HCT116 (cell line): ENCODE measurements around the gene SLC6A12.

Experiments used
- ATF3 ChIP-seq: IDR thresholded peaks from 2 replicates; pipeline ENCODE4 v1.6.1; 2012
- CEBPB ChIP-seq: IDR thresholded peaks from 2 replicates; pipeline ENCODE4 v1.6.1; 2012; ENCODE audit warnings: low read depth
- CTCF ChIP-seq, 3 experiments: fragments of 200-600 bp in 1 of 3; sonication (generic) in 1 of 3; IDR thresholded peaks in 2 of 3; conservative IDR thresholded peaks in 1 of 3; 2 replicates each; pipeline ENCODE4 v1.5.1; 2012 to 2017; ENCODE audit warnings: low read depth in 2 of 3, low read length in 2 of 3, antibody characterized with exemption in 1 of 3, borderline replicate concordance in 1 of 3, control low read depth in 1 of 3, mild to moderate bottlenecking in 1 of 3, mixed read lengths in 1 of 3, mixed run types in 1 of 3, moderate library complexity in 1 of 3; ENCODE audit not compliant: insufficient read depth in 1 of 3
- EZH2 ChIP-seq: fragments of 200-600 bp; sonication (generic); IDR thresholded peaks from 2 replicates; pipeline ENCODE4 v1.6.1; 2017; ENCODE audit warnings: antibody characterized with exemption, mixed run types
- JUND ChIP-seq: IDR thresholded peaks from 2 replicates; pipeline ENCODE4 v1.6.1; 2012
- MAX ChIP-seq: IDR thresholded peaks from 2 replicates; pipeline ENCODE4 v1.6.1; 2012
- POLR2A ChIP-seq: IDR thresholded peaks from 2 replicates; pipeline ENCODE4 v1.7.0; 2011; ENCODE audit warnings: borderline replicate concordance; ENCODE audit not compliant: insufficient read depth, insufficient read length; ENCODE audit errors: extremely low read depth
- REST ChIP-seq: IDR thresholded peaks from 2 replicates; pipeline ENCODE4 v1.6.1; 2012; ENCODE audit warnings: low read depth
- SIN3A ChIP-seq: IDR thresholded peaks from 2 replicates; pipeline ENCODE4 v1.6.1; 2012; ENCODE audit warnings: low read depth
- SP1 ChIP-seq: IDR thresholded peaks from 2 replicates; pipeline ENCODE4 v1.6.1; 2012; ENCODE audit warnings: low read depth
- TCF7L2 ChIP-seq: IDR thresholded peaks from 2 replicates; pipeline ENCODE4 v1.7.0; 2011; ENCODE audit warnings: borderline replicate concordance, inconsistent platforms; ENCODE audit not compliant: insufficient read depth, insufficient read length; ENCODE audit errors: extremely low read depth
- ZBTB33 ChIP-seq: IDR thresholded peaks from 2 replicates; pipeline ENCODE4 v1.6.1; 2011; ENCODE audit warnings: mild to moderate bottlenecking, low read length, moderate library complexity; ENCODE audit not compliant: insufficient replicate concordance; ENCODE audit errors: extremely low read depth

- no peak for TF ChIP-seq CEBPB
- TF ChIP-seq SIN3A = no peak
- TF ChIP-seq CTCF (IDR thresholded peaks at IDR 0.05 in 2 of 3, conservative IDR thresholded peaks at IDR 0.05 in 1 of 3; ENCODE audit: borderline replicate concordance in 1 of 3, insufficient read depth in 1 of 3, low read depth in 2 of 3, low read length in 2 of 3) = no peak
- no peak for TF ChIP-seq REST
- TF ChIP-seq POLR2A = no peak
- TF ChIP-seq EZH2 = no peak
- no peak for TF ChIP-seq TCF7L2
- no peak for TF ChIP-seq JUND
- no peak for TF ChIP-seq ATF3
- no peak for TF ChIP-seq MAX
- no peak for TF ChIP-seq ZBTB33
- no peak for TF ChIP-seq SP1
Observed at GRCh38 chr12:171276-171675, 42.7 kb downstream of the SLC6A12 start.
